Sigmoid colon (tissue), 4 donors: ENCODE measurements around the gene OPALIN.

Source experiments
- CTCF ChIP-seq, 4 experiments: fragments of 450-650 bp in 3 of 4; fragments of 200-600 bp in 1 of 4; IDR thresholded peaks; one replicate each; pipeline ENCODE4 v1.5.1; 2016 to 2019; ENCODE audit warnings: antibody characterized with exemption in 4 of 4, mild to moderate bottlenecking in 3 of 4, moderate library complexity in 2 of 4
- EP300 ChIP-seq, 4 donors: sonication (generic); formaldehyde crosslinking; IDR thresholded peaks; one replicate each; pipeline ENCODE4 v1.6.1; 2017; ENCODE audit warnings: antibody characterized with exemption in 4 of 4
- POLR2A ChIP-seq, 2 donors: fragments of 450-650 bp; IDR thresholded peaks; one replicate each; pipeline ENCODE4 v1.6.1; 2016; ENCODE audit warnings: antibody characterized with exemption in 2 of 2, mild to moderate bottlenecking in 2 of 2, moderate library complexity in 2 of 2
- POLR2AphosphoS5 ChIP-seq, 4 donors: sonication (generic); formaldehyde crosslinking; IDR thresholded peaks; one replicate each; pipeline ENCODE4 v1.6.1; 2017; ENCODE audit warnings: antibody characterized with exemption in 4 of 4

DNA sequence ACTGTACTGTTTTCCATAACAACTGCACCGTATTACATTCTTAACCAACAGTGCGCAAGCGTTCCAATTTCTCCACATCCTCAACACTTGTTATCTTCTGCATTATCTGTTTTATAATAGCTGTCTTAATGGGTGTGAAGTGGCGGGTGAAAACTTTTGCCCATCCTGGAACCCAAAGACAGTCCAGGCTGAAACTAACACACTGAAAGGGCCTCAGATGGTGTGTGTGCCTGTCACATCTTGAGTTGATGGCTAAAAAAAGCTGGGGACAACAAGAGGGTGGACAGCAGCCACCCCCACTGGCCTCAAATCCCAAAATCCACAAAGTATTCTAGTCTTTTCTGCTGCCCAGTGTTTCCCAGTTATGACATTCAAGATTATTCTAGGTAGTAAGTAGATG, 19.4 kb downstream of the OPALIN start:
- no peak for TF ChIP-seq CTCF (IDR thresholded peaks at IDR 0.05)
- TF ChIP-seq POLR2A (IDR thresholded peaks at IDR 0.05) = no peak
- TF ChIP-seq POLR2AphosphoS5 (IDR thresholded peaks at IDR 0.05) = no peak
- no peak for TF ChIP-seq EP300 (IDR thresholded peaks at IDR 0.05)
